ENCODE results near the gene MB21D2.

Gene MB21D2

DNA sequence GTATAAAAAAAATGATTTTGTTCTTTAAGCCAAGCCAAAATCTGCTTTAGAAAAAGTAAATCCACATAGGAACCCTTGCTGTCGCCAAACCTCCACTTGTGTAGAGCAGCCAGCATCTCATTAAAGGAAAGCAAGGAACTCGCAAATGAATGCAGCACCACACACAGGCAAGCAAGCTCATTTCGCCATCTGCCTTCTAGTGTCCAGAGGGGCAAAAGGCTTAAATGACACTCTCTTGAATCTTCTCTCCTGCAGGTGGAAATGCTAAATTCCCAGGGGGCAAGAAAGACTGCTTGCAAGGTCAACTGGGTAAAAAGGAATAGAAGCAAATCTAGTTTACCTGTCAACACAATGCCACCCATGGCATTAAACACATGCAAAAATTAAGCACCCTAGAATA lies 2.4 kb downstream of the MB21D2 start:
- Mint-ChIP-seq H3K9me3 (no peaks in the 10 kb centered on the region), H3K27ac (no peak overlapping the region), H3K4me3 (peak overlapping the region; percentile 40), H3K4me1 (ENCODE audit: low read depth) (peaks cover 33% of the 10 kb centered on the region), H3K27me3 (ENCODE audit: low read depth) (peaks cover 56% of the 10 kb centered on the region), H3K36me3 (ENCODE audit: low read depth) (peaks cover 2% of the 10 kb centered on the region)
- DNase-seq (ENCODE audit: low spot score): no peak

DNA sequence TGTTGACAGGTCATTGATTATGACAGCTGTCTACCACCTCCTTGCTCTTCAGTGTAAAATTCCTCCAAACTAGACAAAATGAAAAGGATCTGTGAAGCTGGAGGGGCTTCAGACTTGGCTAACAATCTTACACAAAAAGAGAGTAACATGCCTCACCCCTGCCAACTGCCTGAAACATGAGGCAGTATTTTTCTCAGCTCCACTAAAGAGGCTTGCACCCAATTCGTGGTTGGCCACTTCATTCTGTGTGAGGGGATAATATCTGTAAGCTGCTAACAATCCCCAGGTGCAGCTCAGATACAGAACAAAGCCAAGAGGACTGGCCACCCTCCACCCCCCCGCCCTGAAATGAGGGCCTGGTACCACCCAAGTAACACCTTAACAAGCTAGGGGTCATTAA lies 2.8 kb downstream of the MB21D2 start:
- peak overlapping the region; percentile 40 for H3K4me3 Mint-ChIP-seq
- DNase-seq (ENCODE audit: low spot score): no peak
- H3K27ac Mint-ChIP-seq: no peak overlapping the region
- peaks cover 51% of the 10 kb centered on the region for H3K27me3 Mint-ChIP-seq (ENCODE audit: low read depth)
- H3K36me3 Mint-ChIP-seq (ENCODE audit: low read depth): peaks cover 2% of the 10 kb centered on the region
- no peaks in the 10 kb centered on the region for H3K9me3 Mint-ChIP-seq
- peaks cover 33% of the 10 kb centered on the region for H3K4me1 Mint-ChIP-seq (ENCODE audit: low read depth)

DNA sequence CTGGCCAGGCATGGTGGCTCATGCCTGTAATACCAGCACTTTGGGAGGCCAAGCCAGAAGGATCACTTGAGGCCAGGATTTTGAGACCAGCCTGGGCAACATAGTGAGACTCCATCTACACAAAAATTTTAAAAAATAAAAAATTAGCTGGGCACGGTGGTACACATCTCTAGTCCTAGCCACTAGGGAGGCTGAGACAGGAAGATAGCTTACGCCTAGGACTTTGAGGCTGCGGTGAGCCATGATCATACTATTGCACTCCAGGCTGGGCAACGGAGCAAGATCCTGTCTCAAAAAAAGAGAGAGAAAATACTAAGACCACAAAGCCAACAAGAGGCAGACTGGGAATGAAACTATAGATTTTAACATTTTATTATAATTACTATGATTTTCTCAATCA lies 4.1 kb downstream of the MB21D2 start:
- H3K36me3 Mint-ChIP-seq (ENCODE audit: low read depth): peaks cover 2% of the 10 kb centered on the region
- H3K27me3 Mint-ChIP-seq (ENCODE audit: low read depth): peaks cover 38% of the 10 kb centered on the region
- H3K4me3 Mint-ChIP-seq: no peak overlapping the region
- no peak for DNase-seq (ENCODE audit: low spot score)
- no peak overlapping the region for H3K27ac Mint-ChIP-seq
- peaks cover 26% of the 10 kb centered on the region for H3K4me1 Mint-ChIP-seq (ENCODE audit: low read depth)
- no peaks in the 10 kb centered on the region for H3K9me3 Mint-ChIP-seq

DNA sequence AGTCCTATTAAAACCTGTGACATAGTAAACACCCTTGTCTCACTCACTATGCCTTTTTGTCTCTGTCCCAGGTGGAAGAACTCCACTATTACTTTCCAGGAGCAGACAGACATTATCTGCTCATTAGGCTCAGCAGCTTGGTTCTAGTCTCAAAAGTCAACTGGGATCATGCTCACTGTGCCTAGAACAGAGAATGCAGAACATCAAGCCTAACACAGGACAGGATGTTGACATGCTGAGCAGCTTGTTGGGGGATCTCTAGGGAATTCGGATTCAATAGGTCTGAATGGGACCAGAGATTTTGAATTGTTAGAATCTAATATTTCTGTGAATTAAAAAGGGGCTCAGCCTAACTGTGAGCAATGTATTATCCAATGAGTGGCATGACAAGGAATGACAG lies 6.4 kb downstream of the MB21D2 start:
- no peak for DNase-seq (ENCODE audit: low spot score)
- H3K9me3 Mint-ChIP-seq: no peaks in the 10 kb centered on the region
- H3K36me3 Mint-ChIP-seq (ENCODE audit: low read depth): peaks cover 6% of the 10 kb centered on the region
- peaks cover 37% of the 10 kb centered on the region for H3K4me1 Mint-ChIP-seq (ENCODE audit: low read depth)
- H3K27ac Mint-ChIP-seq: no peak overlapping the region
- no peak overlapping the region for H3K4me3 Mint-ChIP-seq
- peaks cover 20% of the 10 kb centered on the region for H3K27me3 Mint-ChIP-seq (ENCODE audit: low read depth)

DNA sequence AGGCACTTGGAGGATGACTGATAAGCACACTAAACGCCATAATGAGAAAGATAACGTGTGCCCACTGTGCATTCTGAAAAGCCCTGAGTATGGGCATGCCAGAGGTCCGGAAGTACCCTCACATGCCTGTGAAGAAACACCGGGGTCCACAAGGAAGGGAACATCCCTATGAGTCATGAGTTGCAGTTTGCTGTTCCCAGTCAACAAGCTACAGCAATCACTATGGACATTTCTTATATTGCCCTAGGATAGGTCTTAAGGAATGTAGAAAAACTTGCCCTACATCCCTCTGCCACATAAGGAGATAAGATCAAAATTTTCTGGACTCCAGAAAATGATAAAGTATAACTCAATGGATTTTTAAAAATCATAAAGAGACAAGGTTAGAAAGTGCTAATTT lies 9.9 kb downstream of the MB21D2 start:
- Mint-ChIP-seq H3K9me3 (no peaks in the 10 kb centered on the region), H3K36me3 (ENCODE audit: low read depth) (peaks cover 14% of the 10 kb centered on the region), H3K4me3 (no peak overlapping the region), H3K4me1 (ENCODE audit: low read depth) (peaks cover 29% of the 10 kb centered on the region), H3K27ac (no peak overlapping the region), H3K27me3 (ENCODE audit: low read depth) (no peaks in the 10 kb centered on the region)
- DNase-seq (ENCODE audit: low spot score): no peak

DNA sequence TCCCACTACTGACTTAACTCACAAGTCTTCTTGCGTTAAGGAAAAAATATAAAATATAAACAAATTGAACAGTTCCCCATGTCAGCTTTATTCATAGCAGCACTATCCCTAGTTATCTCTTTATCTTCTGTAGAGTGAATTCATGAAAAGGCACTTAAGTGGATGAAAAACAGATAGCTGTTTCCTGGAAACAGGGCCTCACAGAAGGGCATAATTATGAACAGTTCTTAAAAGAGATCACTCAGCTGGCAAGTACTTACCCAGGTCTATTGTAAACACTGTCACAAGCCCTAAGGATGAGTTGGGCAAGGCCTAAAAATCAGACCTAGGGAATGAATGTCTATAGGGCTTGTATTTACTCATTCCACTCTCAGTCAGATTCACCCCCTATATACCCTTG lies 10.7 kb downstream of the MB21D2 start:
- Mint-ChIP-seq H3K27ac (peak overlapping the region; percentile 18), H3K9me3 (no peaks in the 10 kb centered on the region), H3K36me3 (ENCODE audit: low read depth) (peaks cover 22% of the 10 kb centered on the region), H3K27me3 (ENCODE audit: low read depth) (peaks cover 3% of the 10 kb centered on the region), H3K4me3 (peak overlapping the region; percentile 43), H3K4me1 (ENCODE audit: low read depth) (peaks cover 32% of the 10 kb centered on the region)
- peak; percentile 31 for DNase-seq (ENCODE audit: low spot score)

DNA sequence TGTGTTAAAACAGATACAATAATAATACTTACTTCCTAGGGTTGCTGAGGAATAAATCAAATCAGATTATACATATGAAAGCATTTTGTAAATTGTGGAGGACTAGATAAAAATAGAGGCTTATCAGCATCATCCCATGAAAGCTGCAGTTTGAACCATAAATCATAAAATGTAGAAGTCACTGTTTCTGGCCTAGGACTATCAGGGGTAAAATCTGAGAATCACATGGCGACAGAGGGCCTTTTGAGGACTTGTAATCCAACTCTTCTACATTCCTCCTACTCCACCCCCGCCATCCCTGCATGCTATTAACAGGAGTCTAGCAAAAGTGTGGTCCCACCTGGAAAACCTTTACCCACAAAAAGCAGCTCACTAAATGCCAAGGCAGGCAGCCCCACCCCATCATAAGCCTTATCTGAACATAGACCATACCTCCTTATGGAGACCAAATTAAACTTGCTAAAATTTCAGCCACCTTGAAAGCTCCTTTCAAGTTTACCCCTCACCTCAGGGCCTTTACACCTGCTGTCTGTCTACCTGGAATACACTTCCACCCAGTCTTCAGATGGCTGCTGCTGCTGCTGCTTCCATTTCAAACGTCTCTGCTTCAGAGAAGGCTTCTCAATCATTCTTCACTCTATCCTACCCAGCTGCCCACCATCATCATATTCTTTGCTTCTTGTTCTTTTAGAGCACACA lies 11.5 kb downstream of the MB21D2 start:
- peak overlapping the region; percentile 43 for H3K4me3 Mint-ChIP-seq
- H3K27ac Mint-ChIP-seq: peak overlapping the region; percentile 18

DNA sequence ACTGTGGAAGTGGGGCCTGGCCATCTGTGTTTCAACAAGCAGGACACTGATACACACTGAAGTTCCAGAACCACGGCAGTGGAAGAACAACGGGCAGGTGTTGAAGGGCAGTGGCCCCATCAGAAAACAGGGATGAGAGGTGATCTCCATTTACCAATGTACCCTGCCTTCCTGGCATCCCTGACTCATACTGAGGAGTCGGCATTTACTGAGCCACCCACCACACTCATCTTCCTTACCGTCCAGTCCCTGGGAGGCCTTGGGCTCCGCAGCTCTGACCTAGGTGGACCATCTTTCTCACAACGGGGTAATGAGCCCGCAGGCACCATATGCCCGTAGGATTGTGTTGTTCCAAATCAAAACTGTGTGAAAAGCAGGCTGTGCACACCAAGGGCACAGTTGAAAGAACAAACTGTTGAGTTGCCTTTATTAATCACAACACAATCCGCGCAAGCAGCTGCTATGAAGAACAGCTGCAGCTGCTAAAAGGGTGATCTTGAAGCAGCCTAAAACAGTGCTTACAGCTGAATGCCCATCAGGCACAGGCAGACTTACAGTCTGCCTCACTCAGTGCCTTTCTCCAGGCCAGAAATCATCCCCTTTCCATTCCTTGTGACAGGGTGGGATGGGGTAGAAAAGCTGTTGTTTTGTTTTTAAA lies 12.9 kb downstream of the MB21D2 start:
- Mint-ChIP-seq H3K4me1 (ENCODE audit: low read depth) (peaks cover 33% of the 10 kb centered on the region), H3K4me3 (no peak overlapping the region), H3K27me3 (ENCODE audit: low read depth) (peaks cover 3% of the 10 kb centered on the region), H3K27ac (no peak overlapping the region), H3K36me3 (ENCODE audit: low read depth) (peaks cover 25% of the 10 kb centered on the region), H3K9me3 (no peaks in the 10 kb centered on the region)
- no peak for DNase-seq (ENCODE audit: low spot score)

More for the DNA sequence above, 11.5 kb downstream of the MB21D2 start:
- Mint-ChIP-seq H3K4me1 (ENCODE audit: low read depth) (peaks cover 28% of the 10 kb centered on the region), H3K36me3 (ENCODE audit: low read depth) (peaks cover 22% of the 10 kb centered on the region), H3K9me3 (no peaks in the 10 kb centered on the region), H3K27me3 (ENCODE audit: low read depth) (peaks cover 3% of the 10 kb centered on the region)
- DNase-seq (ENCODE audit: low spot score): no peak

DNA sequence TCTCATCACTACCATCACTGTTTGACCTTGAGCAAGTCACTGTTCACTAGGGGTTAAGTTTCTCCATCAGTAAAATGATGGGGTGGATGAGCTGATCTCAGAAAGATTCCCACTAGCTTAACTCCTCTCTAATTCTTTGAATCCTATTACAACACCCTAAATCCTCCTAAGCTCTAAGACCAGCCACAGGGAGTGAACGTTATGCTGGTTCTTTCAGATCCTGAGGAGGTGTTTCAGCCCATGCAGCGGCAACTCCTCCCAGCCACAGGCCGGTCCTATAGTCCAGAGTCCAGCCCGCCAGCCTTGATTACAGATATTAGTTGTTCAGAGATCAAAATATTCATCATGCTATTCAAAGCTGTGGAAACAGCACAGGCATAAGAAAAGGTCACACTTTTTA lies 15.1 kb downstream of the MB21D2 start:
- no peak for DNase-seq (ENCODE audit: low spot score)
- no peaks in the 10 kb centered on the region for H3K9me3 Mint-ChIP-seq
- peaks cover 31% of the 10 kb centered on the region for H3K36me3 Mint-ChIP-seq (ENCODE audit: low read depth)
- H3K4me1 Mint-ChIP-seq (ENCODE audit: low read depth): peaks cover 43% of the 10 kb centered on the region
- H3K4me3 Mint-ChIP-seq: no peak overlapping the region
- no peak overlapping the region for H3K27ac Mint-ChIP-seq
- H3K27me3 Mint-ChIP-seq (ENCODE audit: low read depth): peaks cover 6% of the 10 kb centered on the region

DNA sequence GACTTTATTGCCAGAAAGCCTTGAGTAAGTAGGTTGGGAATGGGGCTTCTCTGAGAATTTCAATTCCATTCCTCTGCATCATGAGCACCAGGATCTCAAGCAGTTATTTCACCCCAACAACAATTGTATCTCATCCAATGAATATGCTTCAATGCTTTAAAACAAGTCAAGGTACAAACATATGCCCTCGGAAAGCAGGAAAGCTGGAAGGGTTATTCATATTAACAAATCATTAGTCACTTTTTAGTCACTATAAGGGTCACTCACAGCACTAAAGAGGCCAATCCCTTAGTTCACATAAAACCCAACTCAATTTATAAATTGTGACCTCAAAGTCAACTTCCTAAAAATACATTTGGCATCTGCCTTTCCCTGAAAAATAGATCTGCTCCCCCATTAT lies 16.2 kb downstream of the MB21D2 start:
- Mint-ChIP-seq H3K4me3 (no peak overlapping the region), H3K27me3 (ENCODE audit: low read depth) (peaks cover 16% of the 10 kb centered on the region), H3K36me3 (ENCODE audit: low read depth) (peaks cover 35% of the 10 kb centered on the region), H3K4me1 (ENCODE audit: low read depth) (peaks cover 40% of the 10 kb centered on the region), H3K9me3 (no peaks in the 10 kb centered on the region), H3K27ac (no peak overlapping the region)
- DNase-seq (ENCODE audit: low spot score): no peak

DNA sequence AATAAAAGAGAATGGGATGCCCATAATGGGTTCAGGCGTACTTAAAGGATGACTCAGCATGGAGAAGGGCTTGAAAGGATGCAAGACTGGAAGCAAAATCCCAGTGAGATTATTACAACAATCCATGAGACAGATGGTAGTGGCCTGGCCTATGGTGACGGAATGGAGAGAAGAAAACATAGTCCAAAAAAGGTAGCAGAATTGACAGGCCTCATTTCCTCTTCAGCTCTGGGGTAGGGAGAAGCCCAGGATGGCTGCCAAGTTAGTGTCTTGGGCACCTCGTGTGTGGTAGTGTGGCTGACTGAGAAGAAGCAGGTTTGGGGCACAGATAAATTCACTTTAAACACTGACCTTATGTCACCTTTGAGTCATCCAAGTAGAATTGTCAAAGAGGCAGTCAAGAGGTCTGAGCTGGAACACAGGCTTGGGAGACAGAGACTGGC lies 18.1 kb downstream of the MB21D2 start:
- Mint-ChIP-seq H3K27ac (peak overlapping the region; percentile 49), H3K4me3 (peak overlapping the region; percentile 3)

DNA sequence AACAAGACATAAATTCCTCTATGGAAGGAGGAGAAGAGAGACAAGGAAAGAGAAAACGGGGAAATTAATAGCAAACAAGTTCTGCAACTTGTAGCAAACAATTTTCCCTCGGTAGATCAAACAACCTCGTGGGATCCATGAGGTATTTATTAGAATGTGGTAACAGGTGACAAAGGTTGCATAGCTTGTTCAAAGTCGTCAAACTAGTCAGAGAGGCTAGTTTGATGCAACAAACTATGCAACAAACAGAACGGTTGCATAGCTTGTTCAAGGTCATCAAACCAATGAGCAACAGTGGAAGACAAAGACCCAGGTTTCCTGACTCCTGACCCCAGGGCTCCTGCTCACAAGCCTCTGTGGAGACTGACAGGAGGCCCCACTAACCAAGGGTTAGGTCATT lies 20.7 kb downstream of the MB21D2 start:
- Mint-ChIP-seq H3K27ac (no peak overlapping the region), H3K4me3 (peak overlapping the region; percentile 4), H3K36me3 (ENCODE audit: low read depth) (peaks cover 26% of the 10 kb centered on the region), H3K4me1 (ENCODE audit: low read depth) (peaks cover 70% of the 10 kb centered on the region), H3K27me3 (ENCODE audit: low read depth) (peaks cover 36% of the 10 kb centered on the region), H3K9me3 (no peaks in the 10 kb centered on the region)
- no peak for DNase-seq (ENCODE audit: low spot score)

More for the DNA sequence above, 18.1 kb downstream of the MB21D2 start:
- H3K4me1 Mint-ChIP-seq (ENCODE audit: low read depth): peaks cover 50% of the 10 kb centered on the region
- H3K36me3 Mint-ChIP-seq (ENCODE audit: low read depth): peaks cover 40% of the 10 kb centered on the region
- DNase-seq (ENCODE audit: low spot score): no peak
- peaks cover 32% of the 10 kb centered on the region for H3K27me3 Mint-ChIP-seq (ENCODE audit: low read depth)
- no peaks in the 10 kb centered on the region for H3K9me3 Mint-ChIP-seq

DNA sequence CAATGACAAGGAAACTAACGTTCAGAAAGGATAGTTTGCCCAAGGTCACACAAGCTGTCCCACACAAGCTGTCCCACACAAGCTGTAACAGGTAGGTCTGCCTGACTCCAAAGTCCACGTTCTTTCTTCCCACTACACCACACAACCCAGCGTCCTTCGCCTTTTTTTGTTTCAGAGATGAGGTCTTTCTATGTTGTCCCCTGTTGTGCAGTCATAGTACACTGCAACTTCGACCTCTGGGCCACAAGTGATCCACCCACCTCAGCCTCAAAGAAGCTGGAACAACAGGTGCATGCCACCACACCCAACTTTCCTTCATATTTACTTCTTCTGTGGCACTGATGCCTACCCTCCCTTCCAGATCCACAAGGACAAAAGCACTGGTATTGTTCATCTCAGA lies 21.4 kb downstream of the MB21D2 start:
- Mint-ChIP-seq H3K27me3 (ENCODE audit: low read depth) (peaks cover 36% of the 10 kb centered on the region), H3K4me1 (ENCODE audit: low read depth) (peaks cover 77% of the 10 kb centered on the region), H3K36me3 (ENCODE audit: low read depth) (peaks cover 26% of the 10 kb centered on the region), H3K27ac (no peak overlapping the region), H3K9me3 (no peaks in the 10 kb centered on the region), H3K4me3 (peak overlapping the region; percentile 2)
- DNase-seq (ENCODE audit: low spot score): no peak

DNA sequence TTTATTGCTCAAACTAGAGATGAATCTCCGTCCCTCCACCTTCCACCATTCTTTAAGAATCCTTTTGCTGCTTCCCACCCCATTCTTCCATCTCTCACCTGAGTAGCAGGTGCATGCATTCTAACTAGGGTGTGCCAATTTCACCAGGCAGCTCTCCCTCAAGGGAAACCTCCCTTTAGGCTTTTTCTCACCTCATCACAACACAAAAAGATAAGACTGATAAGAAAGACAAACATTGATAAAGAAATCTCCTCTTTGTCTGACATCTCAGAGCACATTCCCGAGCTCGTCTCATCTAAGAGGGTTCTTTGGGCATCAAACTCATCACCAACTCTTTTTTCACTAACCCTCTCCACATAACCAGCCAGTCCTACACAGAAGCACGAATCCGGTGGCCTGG lies 23.0 kb downstream of the MB21D2 start:
- Mint-ChIP-seq H3K4me3 (peak overlapping the region; percentile 62), H3K9me3 (no peaks in the 10 kb centered on the region), H3K27ac (peak overlapping the region; percentile 18), H3K4me1 (ENCODE audit: low read depth) (peaks cover 81% of the 10 kb centered on the region), H3K36me3 (ENCODE audit: low read depth) (peaks cover 22% of the 10 kb centered on the region), H3K27me3 (ENCODE audit: low read depth) (peaks cover 38% of the 10 kb centered on the region)
- DNase-seq (ENCODE audit: low spot score): no peak

All from T-helper 2 cell treated with Interferon-gamma antibody and Interleukin-4, amounts not matched to agents 5 μg/mL and 100 μg/mL, for 36 hours (primary cell).